Activated naive CD4-positive, alpha-beta T cell treated with Interleukin-2 at 50 U/mL for 16 hours (primary cell): ENCODE results near the gene SLIT3.

Experiments used
- DNase-seq: peaks from one replicate; pipeline ENCODE4 v3.0.0-alpha.2; 2020

SLIT3 gene

GRCh38 chr5:168813184-168813968, 487.6 kb downstream of the SLIT3 start:
- DNase-seq, result no peak

GRCh38 chr5:168810641-168811040, 490.3 kb downstream of the SLIT3 start:
- no peak for DNase-seq

- no peak for DNase-seq
Measured at GRCh38 chr5:168809218-168809617, 491.7 kb downstream of the SLIT3 start.

GRCh38 chr5:168808051-168808616, 492.8 kb downstream of the SLIT3 start:
- no peak for DNase-seq

GRCh38 chr5:168807287-168807686, 493.7 kb downstream of the SLIT3 start:
- no peak for DNase-seq

- DNase-seq, result no peak
Measured at GRCh38 chr5:168803541-168803940, 497.4 kb downstream of the SLIT3 start.

GRCh38 chr5:168802337-168802736, 498.6 kb downstream of the SLIT3 start:
- no peak for DNase-seq

GRCh38 chr5:168801567-168801966, 499.4 kb downstream of the SLIT3 start:
- no peak for DNase-seq

GRCh38 chr5:168800701-168801100, 500.2 kb downstream of the SLIT3 start:
- DNase-seq, result no peak

GRCh38 chr5:168798065-168799023, 502.6 kb downstream of the SLIT3 start:
- no peak for DNase-seq

- DNase-seq, result no peak
Measured at GRCh38 chr5:168796593-168797580, 504.1 kb downstream of the SLIT3 start.

GRCh38 chr5:168796000-168796399, 504.9 kb downstream of the SLIT3 start:
- DNase-seq, result no peak

- no peak for DNase-seq
Measured at GRCh38 chr5:168793841-168794837, 506.8 kb downstream of the SLIT3 start.

- no peak for DNase-seq
Measured at GRCh38 chr5:168792678-168793077, 508.3 kb downstream of the SLIT3 start.

- DNase-seq, result no peak
Measured at GRCh38 chr5:168790671-168791250, 510.2 kb downstream of the SLIT3 start.

GRCh38 chr5:168790002-168790635, 510.8 kb downstream of the SLIT3 start:
- DNase-seq, result no peak

- DNase-seq, result no peak
Measured at GRCh38 chr5:168788786-168789185, 512.2 kb downstream of the SLIT3 start.

GRCh38 chr5:168788107-168788506, 512.8 kb downstream of the SLIT3 start:
- DNase-seq, result no peak

GRCh38 chr5:168786147-168786546, 514.8 kb downstream of the SLIT3 start:
- DNase-seq, result no peak

- DNase-seq, result no peak
Measured at GRCh38 chr5:168784454-168784853, 516.5 kb downstream of the SLIT3 start.
